ENCODE measurements around the gene KRTAP16-1.

KRTAP16-1 gene

DNA sequence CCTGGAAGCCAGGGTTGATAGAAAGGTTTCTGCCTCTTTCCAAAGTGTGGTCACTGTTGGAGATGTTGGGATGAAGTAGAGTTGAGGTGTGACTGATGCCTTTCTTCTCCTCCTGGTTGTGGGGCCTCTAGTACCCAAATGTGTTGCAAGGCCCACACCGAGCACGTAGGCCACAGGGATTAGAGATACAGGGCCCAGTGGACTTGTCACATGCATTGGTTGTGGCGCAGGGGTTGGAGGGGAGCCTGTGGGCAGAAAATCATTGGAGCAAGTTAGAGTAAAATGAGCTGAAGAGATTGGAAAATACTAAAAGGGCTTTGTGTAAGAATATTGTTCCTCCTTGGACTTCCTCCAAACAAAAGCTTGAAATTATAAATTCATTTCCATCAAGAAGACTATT is 36.9 kb upstream of the KRTAP16-1 start:
- TF ChIP-seq CTCF (conservative IDR thresholded peaks at IDR 0.05; ENCODE audit: low read depth, low read length) = no peak
- no peak for DNase-seq (ENCODE audit: low read depth)
- no peak overlapping the region for H3K4me3 ChIP-seq (ENCODE audit: low read length)

DNA sequence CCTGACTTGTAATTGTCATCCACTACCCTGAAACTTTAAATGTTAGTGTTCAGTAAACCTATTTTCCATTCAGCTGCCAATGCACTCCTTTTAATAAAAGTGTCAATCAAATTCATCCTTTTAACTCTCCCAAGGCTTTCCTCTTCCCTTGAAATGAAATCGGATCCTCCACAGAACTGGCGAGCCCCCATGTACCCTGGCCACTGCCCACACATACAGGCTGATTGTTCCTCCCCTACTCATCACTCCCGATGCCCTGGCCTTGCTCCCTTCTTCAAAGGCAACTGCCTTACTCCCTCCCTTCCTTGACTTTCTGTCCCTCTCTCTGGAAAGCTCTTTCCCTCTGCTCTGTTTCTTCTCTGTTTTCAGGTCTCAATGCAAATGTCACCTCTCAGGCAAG is 33.9 kb upstream of the KRTAP16-1 start:
- H3K4me3 ChIP-seq (ENCODE audit: low read length) = no peak overlapping the region
- no peak for DNase-seq (ENCODE audit: low read depth)
- no peak for TF ChIP-seq CTCF (conservative IDR thresholded peaks at IDR 0.05; ENCODE audit: low read depth, low read length)

GRCh38 chr17:41340934-41341861 is 32.1 kb upstream of the KRTAP16-1 start:
- H3K4me3 ChIP-seq (ENCODE audit: low read length) = no peak overlapping the region
- no peak for TF ChIP-seq CTCF (conservative IDR thresholded peaks at IDR 0.05; ENCODE audit: low read depth, low read length)
- no peak for DNase-seq (ENCODE audit: low read depth)

- no peak overlapping the region for H3K4me3 ChIP-seq (ENCODE audit: low read length)
- no peak for TF ChIP-seq CTCF (conservative IDR thresholded peaks at IDR 0.05; ENCODE audit: low read depth, low read length)
- no peak for DNase-seq (ENCODE audit: low read depth)
These were observed 31.4 kb upstream of the KRTAP16-1 start for GRCh38 chr17:41340494-41340893.

DNA sequence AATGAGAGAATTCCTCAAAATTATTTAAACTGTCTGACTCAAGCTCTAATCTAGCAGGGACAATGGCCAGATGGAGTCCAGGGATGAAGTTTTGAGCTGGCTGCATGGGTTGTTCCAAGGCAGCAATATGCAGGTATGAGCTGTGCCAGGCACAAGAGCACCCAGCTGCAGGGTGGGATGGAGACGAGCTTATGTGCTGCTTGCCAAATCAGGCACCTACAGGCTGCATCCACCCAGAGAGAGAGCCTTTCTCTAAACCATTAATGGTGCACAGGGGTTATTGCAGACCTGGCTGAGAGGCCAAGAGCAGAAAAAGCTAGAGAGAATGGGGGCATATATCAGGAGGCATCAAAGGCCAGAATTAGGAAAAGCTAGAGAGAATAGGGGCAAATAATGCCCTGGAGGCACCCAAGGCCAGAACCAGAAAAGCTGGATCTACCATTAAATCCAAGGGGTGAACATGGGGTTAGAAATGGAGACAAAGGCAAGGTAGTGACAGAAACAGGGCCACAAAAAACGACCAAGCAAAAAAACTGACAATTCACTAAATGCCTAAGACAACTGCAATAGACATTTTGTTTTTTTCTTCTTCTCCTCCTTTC is 30.6 kb upstream of the KRTAP16-1 start:
- H3K4me3 ChIP-seq (ENCODE audit: low read length) = no peak overlapping the region
- DNase-seq (ENCODE audit: low read depth) = no peak
- TF ChIP-seq CTCF (conservative IDR thresholded peaks at IDR 0.05; ENCODE audit: low read depth, low read length) = no peak

DNA sequence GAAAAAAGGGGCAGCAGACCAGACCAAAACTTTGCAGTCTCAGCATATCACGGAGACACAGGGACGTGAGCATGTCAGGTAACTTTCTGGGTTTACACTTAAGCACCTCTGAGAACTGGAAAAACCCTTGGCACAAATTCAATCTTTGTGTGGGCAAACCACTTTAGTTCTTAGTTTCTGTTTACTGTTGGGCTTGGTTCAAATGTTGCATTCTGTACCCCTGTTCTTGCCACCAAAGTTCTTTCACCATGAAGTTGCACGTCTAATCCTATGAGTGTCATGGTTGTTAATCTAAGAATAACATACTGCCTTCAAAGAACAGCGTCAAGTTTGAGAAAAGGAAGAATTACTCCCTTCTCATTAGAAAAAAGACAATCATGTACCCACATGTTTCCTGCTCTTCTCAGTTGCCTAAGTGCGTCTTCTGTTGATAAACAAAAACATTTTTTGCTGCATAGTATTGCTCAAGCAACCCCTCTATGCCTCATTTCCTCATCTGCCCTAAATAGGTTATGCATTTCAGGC is 29.9 kb upstream of the KRTAP16-1 start:
- H3K4me3 ChIP-seq (ENCODE audit: low read length) = no peak overlapping the region
- no peak for DNase-seq (ENCODE audit: low read depth)
- no peak for TF ChIP-seq CTCF (conservative IDR thresholded peaks at IDR 0.05; ENCODE audit: low read depth, low read length)

All from retinal pigment epithelial cell (primary cell).